Suprapubic skin (tissue), 3 donors: Measurements from ENCODE around the gene BTN3A1.

Experiments used
- EP300 ChIP-seq: sonication (generic); formaldehyde crosslinking; IDR thresholded peaks from one replicate; pipeline ENCODE4 v1.6.1; 2017; ENCODE audit warnings: antibody characterized with exemption
- TF ChIP-seq, protein P1 (sequence below), 2 donors: fragments of 200-600 bp in 1 of 2; fragments of 450-650 bp in 1 of 2; sonication (generic) in 1 of 2; IDR thresholded peaks; one replicate each; pipeline ENCODE4 v1.5.1; 2016 to 2019; ENCODE audit warnings: antibody characterized with exemption in 2 of 2, mild to moderate bottlenecking in 1 of 2, moderate library complexity in 1 of 2

- no peak for TF ChIP-seq EP300
- TF ChIP-seq, protein P1, sequence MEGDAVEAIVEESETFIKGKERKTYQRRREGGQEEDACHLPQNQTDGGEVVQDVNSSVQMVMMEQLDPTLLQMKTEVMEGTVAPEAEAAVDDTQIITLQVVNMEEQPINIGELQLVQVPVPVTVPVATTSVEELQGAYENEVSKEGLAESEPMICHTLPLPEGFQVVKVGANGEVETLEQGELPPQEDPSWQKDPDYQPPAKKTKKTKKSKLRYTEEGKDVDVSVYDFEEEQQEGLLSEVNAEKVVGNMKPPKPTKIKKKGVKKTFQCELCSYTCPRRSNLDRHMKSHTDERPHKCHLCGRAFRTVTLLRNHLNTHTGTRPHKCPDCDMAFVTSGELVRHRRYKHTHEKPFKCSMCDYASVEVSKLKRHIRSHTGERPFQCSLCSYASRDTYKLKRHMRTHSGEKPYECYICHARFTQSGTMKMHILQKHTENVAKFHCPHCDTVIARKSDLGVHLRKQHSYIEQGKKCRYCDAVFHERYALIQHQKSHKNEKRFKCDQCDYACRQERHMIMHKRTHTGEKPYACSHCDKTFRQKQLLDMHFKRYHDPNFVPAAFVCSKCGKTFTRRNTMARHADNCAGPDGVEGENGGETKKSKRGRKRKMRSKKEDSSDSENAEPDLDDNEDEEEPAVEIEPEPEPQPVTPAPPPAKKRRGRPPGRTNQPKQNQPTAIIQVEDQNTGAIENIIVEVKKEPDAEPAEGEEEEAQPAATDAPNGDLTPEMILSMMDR (IDR thresholded peaks at IDR 0.05): no peak
These were observed 44.0 kb downstream of the BTN3A1 start for GRCh38 chr6:26445934-26446667.
